ENCODE results near the gene SYNPO2. TPM values are rescaled to one million over a fixed set of nuclear protein-coding genes. Genes with fewer than 3 reads are reported as not detected.

SYNPO2 gene
- total and polyA plus RNA-seq, 2 of the 8 experiments (the other 6 are each of a cell fraction or from before 2014, with no cell fraction given) = 0.50 to 4.2 TPM

DNA sequence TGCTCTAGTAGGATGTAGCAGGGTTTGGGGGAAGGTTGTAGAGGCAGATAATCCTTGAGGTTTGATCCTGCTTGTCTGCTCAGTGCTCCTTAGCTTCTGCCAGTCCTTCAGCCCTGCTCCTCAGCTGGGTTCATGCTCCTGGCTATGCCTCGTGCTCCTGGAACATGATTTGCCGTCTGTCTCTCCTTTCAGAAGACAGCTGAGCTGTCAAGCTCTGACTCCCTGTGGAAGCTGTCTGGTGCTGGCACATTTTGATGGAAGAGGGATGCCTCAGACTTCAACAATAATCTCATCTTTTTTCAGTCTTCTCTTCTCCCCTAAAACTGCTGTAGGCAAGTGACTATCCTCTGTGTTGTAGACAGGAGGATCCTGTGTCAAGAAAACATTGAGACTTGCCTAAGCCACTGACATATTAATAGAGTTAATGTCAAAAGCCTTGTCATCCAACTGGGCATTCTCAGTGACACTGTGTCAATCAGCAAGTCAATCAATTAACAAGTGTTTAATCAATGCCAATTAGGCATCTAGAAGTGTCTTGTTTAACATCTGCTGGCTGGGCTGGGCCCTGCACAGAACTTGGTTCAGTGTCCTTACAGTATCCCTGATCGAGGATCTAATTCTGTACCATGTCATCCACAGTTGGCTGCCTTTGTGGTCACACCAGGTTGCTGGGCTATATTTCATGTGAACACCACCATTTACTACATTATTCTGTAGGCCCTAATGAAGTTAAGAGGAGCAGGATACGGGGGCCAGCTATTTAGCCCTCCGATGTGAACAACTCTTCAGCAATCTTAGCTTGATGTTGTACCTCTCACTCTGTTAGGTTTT lies 96.7 kb downstream of the SYNPO2 start:
- WGBS, 2 experiments (ENCODE audit: extremely low coverage in 1 of 2, insufficient coverage in 1 of 2, insufficient read length in 1 of 2, insufficient replicate concordance in 2 of 2, low coverage in 1 of 2, low lambda C conversion rate in 2 of 2, missing lambda C conversion rate in 1 of 2) = 87% methylated on average over 5 of the region's 5 CpGs; no CpG with 5 or more reads in 1 of the 2 experiments
- Histone ChIP-seq H2BK20ac (ENCODE audit: low read length) (no peak overlapping the region), H3K14ac (ENCODE audit: insufficient read length) (no peak overlapping the region), H2AFZ (ENCODE audit: low read length) (no peak overlapping the region), H3K4me2 (ENCODE audit: insufficient read depth in 1 of 2, low read depth in 2 of 2, low read length in 2 of 2) (no peak overlapping the region), H3K23me2 (ENCODE audit: low read depth, low read length) (no peaks in the 10 kb centered on the region), H3K4ac (replicated peaks; ENCODE audit: insufficient read length, low read depth, low read length) (no peak overlapping the region), H3K9ac (replicated peaks in 1 of 4; ENCODE audit: extremely low read depth in 1 of 4, low read depth in 3 of 4, low read length in 3 of 4) (no peak overlapping the region), H3K56ac (replicated peaks; ENCODE audit: insufficient read length, low read depth, low read length) (no peak overlapping the region), H3K23ac (ENCODE audit: insufficient read length) (no peak overlapping the region), H2BK15ac (ENCODE audit: low read length) (no peak overlapping the region), H3K79me1 (ENCODE audit: low read depth, low read length) (no peaks in the 10 kb centered on the region), H4K5ac (ENCODE audit: insufficient read length, low read depth, low read length) (no peak overlapping the region), H3K9me3 (ENCODE audit: insufficient read depth in 2 of 2, low read depth in 1 of 2, low read length in 1 of 2) (no peaks in the 10 kb centered on the region), H2AK5ac (ENCODE audit: low read depth, low read length) (no peak overlapping the region), H4K20me1 (replicated peaks in 1 of 2; ENCODE audit: control insufficient read depth in 1 of 2, insufficient read depth in 2 of 2, low read length in 2 of 2) (no peaks in the 10 kb centered on the region), H2BK12ac (ENCODE audit: low read depth, low read length) (no peak overlapping the region), H2BK5ac (ENCODE audit: low read depth, low read length) (no peak overlapping the region), H2BK120ac (replicated peaks; ENCODE audit: low read depth, low read length) (no peak overlapping the region), H3K4me1 (replicated peaks in 1 of 4; ENCODE audit: control insufficient read depth in 3 of 4, insufficient read depth in 4 of 4, low read length in 3 of 4) (peaks cover 0 to 9% (median 0%) of the 10 kb centered on the region in 4 experiments; a peak in 2 of 7 replicates), H4K91ac (replicated peaks; ENCODE audit: insufficient read length, low read length) (no peak overlapping the region), H3K36me3 (ENCODE audit: control insufficient read depth in 2 of 4, insufficient read depth in 4 of 4, low read length in 3 of 4) (no peaks in the 10 kb centered on the region), H3K27ac (ENCODE audit: low read depth, low read length) (no peak overlapping the region), H3K18ac (ENCODE audit: extremely low read depth, low read length) (no peak overlapping the region), H3K4me3 (ENCODE audit: extremely low read depth in 1 of 4, insufficient read depth in 2 of 4, low read depth in 3 of 4, low read length in 4 of 4) (no peak overlapping the region), H3K79me2 (ENCODE audit: control insufficient read depth in 1 of 2, insufficient read depth in 2 of 2, low read length in 2 of 2) (no peaks in the 10 kb centered on the region), H3K27me3 (replicated peaks in 1 of 4; ENCODE audit: control insufficient read depth in 3 of 4, extremely low read depth in 1 of 4, insufficient read depth in 3 of 4, low read length in 3 of 4) (no peaks in the 10 kb centered on the region), H4K8ac (ENCODE audit: extremely low read depth, insufficient read depth, low read length) (no peak overlapping the region)
- POLR2A ChIA-PET (ENCODE audit: partially characterized antibody) = no interaction called here
- no peak for FAIRE-seq
- DNase-seq (ENCODE audit: low read depth in 1 of 2, low spot score in 2 of 2) = no peak
- CTCF ChIA-PET (ENCODE audit: partially characterized antibody) = interaction anchor here (1.8 to 6.4 kb wide), 2 partner anchors 54 to 55 kb away, joined by 7 to 42 read pairs; no protein-coding TSS in a partner anchor
- TF ChIP-seq ASH2L (IDR thresholded peaks at IDR 0.05; ENCODE audit: low read length) = no peak
- no peak for TF ChIP-seq EGR1 (IDR thresholded peaks at IDR 0.05; ENCODE audit: borderline replicate concordance, low read depth, low read length)
- TF ChIP-seq BCL11A (IDR thresholded peaks at IDR 0.05; ENCODE audit: low read depth in 2 of 2, low read length in 2 of 2) = no peak
- no peak for TF ChIP-seq SP4 (IDR thresholded peaks at IDR 0.05; ENCODE audit: low read length)
- TF ChIP-seq MAFK (IDR thresholded peaks at IDR 0.05; ENCODE audit: low read depth, low read length) = no peak
- no peak for TF ChIP-seq KDM4A (IDR thresholded peaks at IDR 0.05; ENCODE audit: low read depth, low read length, severe bottlenecking)
- no peak for TF ChIP-seq NRF1 (IDR thresholded peaks at IDR 0.05; ENCODE audit: low read depth, low read length)
- TF ChIP-seq KDM5A (IDR thresholded peaks at IDR 0.05; ENCODE audit: low read length) = no peak
- TF ChIP-seq ZNF274 (IDR thresholded peaks at IDR 0.05; ENCODE audit: borderline replicate concordance, extremely low read depth, low read length) = no peak
- TF ChIP-seq, protein P1, sequence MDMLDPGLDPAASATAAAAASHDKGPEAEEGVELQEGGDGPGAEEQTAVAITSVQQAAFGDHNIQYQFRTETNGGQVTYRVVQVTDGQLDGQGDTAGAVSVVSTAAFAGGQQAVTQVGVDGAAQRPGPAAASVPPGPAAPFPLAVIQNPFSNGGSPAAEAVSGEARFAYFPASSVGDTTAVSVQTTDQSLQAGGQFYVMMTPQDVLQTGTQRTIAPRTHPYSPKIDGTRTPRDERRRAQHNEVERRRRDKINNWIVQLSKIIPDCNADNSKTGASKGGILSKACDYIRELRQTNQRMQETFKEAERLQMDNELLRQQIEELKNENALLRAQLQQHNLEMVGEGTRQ (IDR thresholded peaks at IDR 0.05; ENCODE audit: low read length) = no peak

All from H1 (cell line).